ENCODE data around the gene FSHR. TPM values are rescaled to one million over a fixed set of nuclear protein-coding genes. Genes with fewer than 3 reads are reported as not detected.

The FSHR gene
- total and polyA plus RNA-seq, 2 experiments from 2014 or later = not detected

DNA sequence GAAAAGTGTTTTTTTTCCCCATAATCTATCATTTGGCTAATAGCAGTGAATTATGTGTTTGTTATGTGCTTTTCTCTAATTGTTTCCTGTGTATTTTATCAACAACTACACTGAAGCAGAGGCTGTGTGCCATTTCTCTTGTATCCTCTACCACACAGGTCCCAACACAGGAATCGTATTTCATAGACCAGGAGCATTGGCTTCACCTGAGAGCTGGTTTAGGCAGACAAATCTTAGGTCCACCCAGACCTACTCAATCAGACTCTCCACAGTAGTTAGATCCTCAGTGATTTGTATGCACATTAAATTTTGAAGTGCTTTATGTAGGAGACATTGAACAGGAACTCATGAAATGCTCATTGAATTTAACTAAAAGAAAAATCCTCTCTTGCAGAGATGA, 109.2 kb downstream of the FSHR start:
- Histone ChIP-seq H3K4me1 (ENCODE audit: insufficient read depth) (no peaks in the 10 kb centered on the region), H3K27me3 (replicated peaks; ENCODE audit: insufficient read depth) (no peaks in the 10 kb centered on the region), H3K36me3 (ENCODE audit: low read depth) (no peaks in the 10 kb centered on the region), H3K4me3 (no peak overlapping the region), H3K9me3 (ENCODE audit: low read depth) (no peaks in the 10 kb centered on the region), H3K27ac (no peak overlapping the region), H3F3A (ENCODE audit: insufficient read depth) (no peaks in the 10 kb centered on the region), H4K20me1 (ENCODE audit: insufficient read depth) (no peaks in the 10 kb centered on the region), H3K79me2 (ENCODE audit: insufficient read depth) (no peaks in the 10 kb centered on the region), H3K4me2 (ENCODE audit: unreplicated experiment) (no peak overlapping the region), H3K9me2 (ENCODE audit: insufficient read depth) (no peaks in the 10 kb centered on the region), H2AFZ (no peak overlapping the region), H3K9ac (no peak overlapping the region)
- in situ Hi-C loops (cut with MboI) = no loop called here
- TF ChIP-seq EZH2phosphoT487 (IDR thresholded peaks at IDR 0.05; ENCODE audit: insufficient read depth, low read depth) (no peak), EZH2 (IDR thresholded peaks at IDR 0.05; ENCODE audit: insufficient read depth, poor library complexity, severe bottlenecking) (no peak)
- 7 to 19% methylated on average over 1 of the region's 1 CpG for WGBS, 2 experiments (ENCODE audit: low coverage in 1 of 2, low lambda C conversion rate in 2 of 2, missing lambda C conversion rate in 2 of 2)
- no peak for DNase-seq

DNA sequence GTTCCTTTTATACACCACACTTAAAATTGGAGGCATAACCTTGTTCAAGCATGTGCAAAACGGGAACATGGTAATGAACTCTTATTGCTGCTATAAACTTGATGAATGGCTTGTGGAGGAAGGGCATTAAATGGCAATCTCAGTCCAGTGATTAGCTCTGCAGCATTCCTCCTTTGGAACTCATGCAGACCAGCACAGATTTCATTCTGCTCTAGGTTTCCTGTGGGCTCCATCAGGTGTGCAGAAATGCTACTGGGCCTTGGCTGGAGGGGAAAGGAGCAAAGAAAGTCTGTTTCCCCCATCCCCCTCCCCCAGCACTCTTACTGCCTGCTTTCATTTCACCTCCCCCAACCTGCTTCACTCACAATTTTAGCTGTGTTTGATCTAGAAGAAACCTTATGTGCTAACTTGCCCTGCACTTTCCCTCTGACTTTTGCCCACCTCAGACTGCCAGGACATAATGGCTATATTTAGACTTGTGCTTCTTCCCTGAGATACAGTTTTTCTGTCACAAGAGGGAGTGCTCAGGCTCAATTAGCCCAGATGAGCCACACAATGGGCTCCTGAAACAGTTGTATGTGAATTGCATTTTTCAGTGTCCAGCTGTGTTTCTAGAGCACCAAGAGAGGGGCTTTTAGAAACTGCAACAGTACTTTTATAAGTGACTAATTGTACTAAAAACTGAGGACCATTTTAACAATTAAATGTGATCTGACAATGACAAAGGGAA, 109.8 kb downstream of the FSHR start:
- Histone ChIP-seq H3K27ac (no peak overlapping the region), H3K27me3 (replicated peaks; ENCODE audit: insufficient read depth) (no peaks in the 10 kb centered on the region), H2AFZ (no peak overlapping the region), H3K4me3 (no peak overlapping the region), H3K36me3 (ENCODE audit: low read depth) (no peaks in the 10 kb centered on the region), H3K9me2 (ENCODE audit: insufficient read depth) (no peaks in the 10 kb centered on the region), H3F3A (ENCODE audit: insufficient read depth) (no peaks in the 10 kb centered on the region), H3K4me2 (ENCODE audit: unreplicated experiment) (no peak overlapping the region), H4K20me1 (ENCODE audit: insufficient read depth) (no peaks in the 10 kb centered on the region), H3K4me1 (ENCODE audit: insufficient read depth) (no peaks in the 10 kb centered on the region), H3K9ac (no peak overlapping the region), H3K9me3 (ENCODE audit: low read depth) (no peaks in the 10 kb centered on the region), H3K79me2 (ENCODE audit: insufficient read depth) (no peaks in the 10 kb centered on the region)
- WGBS, 2 experiments (ENCODE audit: low coverage in 1 of 2, low lambda C conversion rate in 2 of 2, missing lambda C conversion rate in 2 of 2) = 0 to 7% methylated on average over 1 of the region's 1 CpG
- no peak for DNase-seq
- in situ Hi-C loops (cut with MboI) = no loop called here
- TF ChIP-seq EZH2phosphoT487 (IDR thresholded peaks at IDR 0.05; ENCODE audit: insufficient read depth, low read depth) (no peak), EZH2 (IDR thresholded peaks at IDR 0.05; ENCODE audit: insufficient read depth, poor library complexity, severe bottlenecking) (no peak)

DNA sequence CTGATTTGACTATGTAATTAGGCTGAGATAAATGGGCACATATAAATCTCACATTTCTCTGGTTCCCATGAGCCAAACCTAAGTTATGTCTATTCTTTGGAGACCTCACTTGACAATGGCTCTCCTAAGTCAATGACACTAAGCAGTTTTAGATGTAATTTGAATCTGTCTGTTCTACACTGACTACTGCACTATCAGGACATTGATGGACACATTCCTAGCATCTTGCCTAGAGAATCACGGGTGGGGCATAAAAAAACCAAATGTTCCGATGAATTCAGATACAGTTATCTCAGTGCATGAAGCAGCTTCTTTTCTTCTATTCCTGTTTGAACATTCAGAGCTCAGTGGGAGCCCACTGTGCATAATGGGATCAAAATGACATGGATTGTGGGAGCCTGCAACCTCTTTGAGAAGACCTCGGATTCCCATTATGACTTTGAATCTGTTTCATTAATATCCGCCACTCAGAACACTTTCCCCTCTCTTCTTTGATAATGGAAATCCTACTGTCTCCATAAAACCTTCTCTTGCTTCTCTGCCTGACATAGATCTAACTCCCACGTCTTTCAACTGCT, 110.8 kb downstream of the FSHR start:
- in situ Hi-C loops (cut with MboI) = no loop called here
- no peaks in the 10 kb centered on the region for H3K9me3 ChIP-seq (ENCODE audit: low read depth)
- no peak for TF ChIP-seq EZH2 (IDR thresholded peaks at IDR 0.05; ENCODE audit: insufficient read depth, poor library complexity, severe bottlenecking)
- TF ChIP-seq EZH2phosphoT487 (IDR thresholded peaks at IDR 0.05; ENCODE audit: insufficient read depth, low read depth) = no peak
- no peak overlapping the region for H3K27ac ChIP-seq
- H3K79me2 ChIP-seq (ENCODE audit: insufficient read depth) = no peaks in the 10 kb centered on the region
- H3K4me3 ChIP-seq = no peak overlapping the region
- H3K9me2 ChIP-seq (ENCODE audit: insufficient read depth) = no peaks in the 10 kb centered on the region
- H2AFZ ChIP-seq = no peak overlapping the region
- H3K4me1 ChIP-seq (ENCODE audit: insufficient read depth) = no peaks in the 10 kb centered on the region
- H3K36me3 ChIP-seq (ENCODE audit: low read depth) = no peaks in the 10 kb centered on the region
- no peak for DNase-seq
- no peaks in the 10 kb centered on the region for H3K27me3 ChIP-seq (replicated peaks; ENCODE audit: insufficient read depth)
- WGBS, 2 experiments (ENCODE audit: low coverage in 1 of 2, low lambda C conversion rate in 2 of 2, missing lambda C conversion rate in 2 of 2) = 19 to 21% methylated on average over 5 of the region's 5 CpGs
- no peaks in the 10 kb centered on the region for H3F3A ChIP-seq (ENCODE audit: insufficient read depth)
- H3K4me2 ChIP-seq (ENCODE audit: unreplicated experiment) = no peak overlapping the region
- no peaks in the 10 kb centered on the region for H4K20me1 ChIP-seq (ENCODE audit: insufficient read depth)
- H3K9ac ChIP-seq = no peak overlapping the region

DNA sequence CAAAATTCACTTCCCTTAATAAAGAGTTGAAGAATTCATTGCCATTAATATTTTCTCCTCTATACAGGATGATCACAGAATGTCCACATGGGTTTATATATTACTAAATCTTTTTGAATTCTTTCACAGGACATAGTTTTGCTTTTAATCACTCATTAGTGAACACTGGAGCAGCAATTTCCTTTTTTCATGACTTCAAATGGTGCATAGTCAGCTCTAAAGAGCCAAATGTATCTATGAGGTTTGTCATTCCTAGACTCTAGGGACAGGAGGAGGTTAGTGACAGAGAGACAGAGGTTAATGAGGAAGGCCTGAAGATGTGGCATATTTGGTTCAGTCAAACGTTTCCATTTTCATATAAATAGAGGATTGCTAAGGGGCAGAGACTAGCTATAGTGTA, 111.8 kb downstream of the FSHR start:
- Histone ChIP-seq H3K9me3 (ENCODE audit: low read depth) (no peaks in the 10 kb centered on the region), H3K4me2 (ENCODE audit: unreplicated experiment) (no peak overlapping the region), H3K9me2 (ENCODE audit: insufficient read depth) (no peaks in the 10 kb centered on the region), H3F3A (ENCODE audit: insufficient read depth) (no peaks in the 10 kb centered on the region), H3K4me1 (ENCODE audit: insufficient read depth) (no peaks in the 10 kb centered on the region), H3K36me3 (ENCODE audit: low read depth) (no peaks in the 10 kb centered on the region), H3K79me2 (ENCODE audit: insufficient read depth) (no peaks in the 10 kb centered on the region), H3K4me3 (no peak overlapping the region), H2AFZ (no peak overlapping the region), H3K27ac (no peak overlapping the region), H3K9ac (no peak overlapping the region), H4K20me1 (ENCODE audit: insufficient read depth) (no peaks in the 10 kb centered on the region), H3K27me3 (replicated peaks; ENCODE audit: insufficient read depth) (no peaks in the 10 kb centered on the region)
- 0% methylated on average over 1 of the region's 1 CpG for WGBS, 2 experiments (ENCODE audit: low coverage in 1 of 2, low lambda C conversion rate in 2 of 2, missing lambda C conversion rate in 2 of 2)
- DNase-seq = no peak
- TF ChIP-seq EZH2phosphoT487 (IDR thresholded peaks at IDR 0.05; ENCODE audit: insufficient read depth, low read depth) (no peak), EZH2 (IDR thresholded peaks at IDR 0.05; ENCODE audit: insufficient read depth, poor library complexity, severe bottlenecking) (no peak)
- in situ Hi-C loops (cut with MboI) = no loop called here

All from GM23248 (cell line).